Cerebellar nuclear complex (tissue), 1 donor: Measurements from ENCODE around the gene ZNF587.
"Not testable (repeated sequence)": the region's sequence is repeated elsewhere in the genome, so short reads cannot be mapped to it uniquely, and the experiment has no call there.

Source experiments
- DNase-seq, 2 experiments: peaks; one replicate each; lab custom pipeline; 2025; lab: John Stamatoyannopoulos, UW

Gene ZNF587

GRCh38 chr19:57887195-57887941 is 37.7 kb downstream of the ZNF587 start:
- no peak for DNase-seq

- DNase-seq = no peak
Observed at GRCh38 chr19:57888107-57888559, 38.5 kb downstream of the ZNF587 start.

- DNase-seq = peak; percentile 21 to 83
Observed at GRCh38 chr19:57888560-57889231, 39.0 kb downstream of the ZNF587 start, which contains the start of gene ZNF814. Gene ZNF814 (minus strand): TSS chr19:57889037. CDS start chr19:57888802, 235 bp downstream.

- not testable (repeated sequence) for DNase-seq
Observed at GRCh38 chr19:57890706-57891105, 41.0 kb downstream of the ZNF587 start.

- no peak for DNase-seq
Observed at GRCh38 chr19:57900311-57900710, 50.7 kb downstream of the ZNF587 start.

GRCh38 chr19:57903618-57904184 is 54.0 kb downstream of the ZNF587 start:
- DNase-seq = no peak

- DNase-seq = no peak
Observed at GRCh38 chr19:57905258-57905657, 55.6 kb downstream of the ZNF587 start.

- no peak for DNase-seq
Observed at GRCh38 chr19:57907394-57907793, 57.7 kb downstream of the ZNF587 start.

- DNase-seq = no peak
Observed at GRCh38 chr19:57914531-57914930, 64.9 kb downstream of the ZNF587 start.
